Breast epithelium (tissue), 4 donors: ENCODE results near the gene HAT1. TPM values are rescaled to one million over a fixed set of nuclear protein-coding genes. Genes with fewer than 3 reads are reported as not detected.
"Not testable (repeated sequence)": the region's sequence is repeated elsewhere in the genome, so short reads cannot be mapped to it uniquely, and the experiment has no call there.

Experiments
- DNase-seq, 2 donors: peaks; one replicate each; pipeline ENCODE4 v3.0.0-alpha.2; 2019; ENCODE audit warnings: low spot score in 2 of 2
- H3K27ac ChIP-seq, 2 donors: fragments of 200-600 bp; sonication (generic) in 1 of 2; one replicate each; pipeline ENCODE4 v1.5.1; 2016 to 2019; ENCODE audit warnings: mild to moderate bottlenecking in 1 of 2
- H3K27me3 ChIP-seq, 2 donors: fragments of 200-600 bp; sonication (generic) in 1 of 2; one replicate each; pipeline versions ENCODE4 v1.5.1 to v1.6.0; 2017 to 2019; ENCODE audit warnings: control low read depth in 1 of 2, mild to moderate bottlenecking in 1 of 2
- H3K36me3 ChIP-seq: fragments of 200-600 bp; one replicate; pipeline ENCODE4 v1.5.1; 2019
- H3K4me1 ChIP-seq, 2 donors: fragments of 200-600 bp; sonication (generic); one replicate each; pipeline ENCODE4 v1.5.1; 2016 to 2019; ENCODE audit warnings: control low read depth in 1 of 2
- H3K4me3 ChIP-seq, 3 donors: fragments of 200-600 bp; sonication (generic); 1 replicate in 2 of 3; 2 replicates in 1 of 3; pipeline ENCODE4 v1.5.1; 2016 to 2019; ENCODE audit warnings: mild to moderate bottlenecking in 3 of 3, moderate library complexity in 2 of 3
- H3K9me3 ChIP-seq, 2 donors: fragments of 200-600 bp; sonication (generic) in 1 of 2; one replicate each; pipeline ENCODE4 v1.5.1; 2016 to 2019; ENCODE audit warnings: control low read depth in 1 of 2
- CTCF ChIP-seq, 3 donors: fragments of 450-650 bp; IDR thresholded peaks; one replicate each; pipeline ENCODE4 v1.5.1; 2016 to 2017; ENCODE audit warnings: antibody characterized with exemption in 3 of 3, mild to moderate bottlenecking in 3 of 3, moderate library complexity in 3 of 3
- POLR2A ChIP-seq: fragments of 450-650 bp; IDR thresholded peaks from one replicate; pipeline ENCODE4 v1.6.1; 2016; ENCODE audit warnings: antibody characterized with exemption, mild to moderate bottlenecking, moderate library complexity
- POLR2AphosphoS5 ChIP-seq, 3 donors: sonication (generic); formaldehyde crosslinking; IDR thresholded peaks; one replicate each; pipeline ENCODE4 v1.6.1; 2017; ENCODE audit warnings: antibody characterized with exemption in 3 of 3
- intact Hi-C: fragments of 100-400 bp; cut with DNase I; formaldehyde crosslinking; loops from one replicate; pipeline ENCODE4 v1.15.1; 2023; ENCODE audit warnings: low total_unique reads
- total RNA-seq, 3 donors: library from RNA; depleted of rRNA; stranded (reverse); fragments of >200 nt; gene quantifications; one replicate each; pipeline ENCODE4 v1.1.0, GENCODE V29; 2016

Gene HAT1
- total RNA-seq, 3 donors from 2014 or later: 24.0 to 53.4 (median 35.4) TPM

GRCh38 chr2:171893196-171893823 is 29.0 kb upstream of the HAT1 start:
- DNase-seq: no peak
- Histone ChIP-seq H3K4me3 (peak overlapping the region; percentile 60 to 84 (median 78)), H3K4me1 (no peaks in the 10 kb centered on the region), H3K9me3 (no peaks in the 10 kb centered on the region), H3K27me3 (no peaks in the 10 kb centered on the region), H3K36me3 (no peaks in the 10 kb centered on the region), H3K27ac (peak overlapping the region; percentile 66 to 82)
- no peak for TF ChIP-seq POLR2AphosphoS5 (IDR thresholded peaks at IDR 0.05)
- intact Hi-C loops: no loop called here

- Histone ChIP-seq H3K27me3 (no peaks in the 10 kb centered on the region), H3K4me1 (no peaks in the 10 kb centered on the region), H3K4me3 (peak within 1 kb of the TSS; percentile 60 to 84 (median 78)), H3K9me3 (no peaks in the 10 kb centered on the region), H3K27ac (peak within 1 kb of the TSS; percentile 66 to 82), H3K36me3 (no peaks in the 10 kb centered on the region)
- TF ChIP-seq CTCF (IDR thresholded peaks at IDR 0.05) (no peak), POLR2AphosphoS5 (IDR thresholded peaks at IDR 0.05) (peak in 2 of 3 donors; percentile 36 to 57)
- DNase-seq: peak; percentile 59 to 72
- intact Hi-C loops: no loop called here
These were observed 28.2 kb upstream of the HAT1 start, which contains the start of gene SLC25A12 for GRCh38 chr2:171893824-171894611. Gene SLC25A12, minus strand, starts transcription at chr2:171894244. Its CDS starts 30 bp downstream, at chr2:171894214.

- H3K4me3 ChIP-seq: peak overlapping the region; percentile 60 to 84 (median 78)
- H3K27ac ChIP-seq: peak overlapping the region; percentile 66 to 82
- DNase-seq: no peak
- H3K9me3 ChIP-seq: no peaks in the 10 kb centered on the region
- TF ChIP-seq POLR2AphosphoS5 (IDR thresholded peaks at IDR 0.05) (no peak), CTCF (IDR thresholded peaks at IDR 0.05) (no peak), POLR2A (no peak)
- H3K36me3 ChIP-seq: no peaks in the 10 kb centered on the region
- intact Hi-C loops: no loop called here
- no peaks in the 10 kb centered on the region for H3K27me3 ChIP-seq
- H3K4me1 ChIP-seq: no peaks in the 10 kb centered on the region
These were observed 27.7 kb upstream of the HAT1 start for GRCh38 chr2:171894612-171894947.

GRCh38 chr2:171895786-171896185 is 26.5 kb upstream of the HAT1 start:
- Histone ChIP-seq H3K4me1 (no peaks in the 10 kb centered on the region), H3K9me3 (no peaks in the 10 kb centered on the region), H3K27me3 (no peaks in the 10 kb centered on the region), H3K36me3 (no peaks in the 10 kb centered on the region), H3K4me3 (no peak overlapping the region), H3K27ac (no peak overlapping the region)
- TF ChIP-seq POLR2A: no peak
- no peak for TF ChIP-seq POLR2AphosphoS5 (IDR thresholded peaks at IDR 0.05)
- TF ChIP-seq CTCF (IDR thresholded peaks at IDR 0.05): no peak
- intact Hi-C loops: no loop called here
- DNase-seq: no peak

- intact Hi-C loops, H3K27me3 ChIP-seq, H3K27ac ChIP-seq, H3K9me3 ChIP-seq, H3K36me3 ChIP-seq, H3K4me1 ChIP-seq, H3K4me3 ChIP-seq, DNase-seq: not testable (repeated sequence)
These were observed 22.5 kb upstream of the HAT1 start for GRCh38 chr2:171899623-171900282.
